ENCODE measurements around the gene SLC30A7.

Gene SLC30A7

GRCh38 chr1:100968621-100969020, 72.7 kb downstream of the SLC30A7 start:
- no peaks in the 10 kb centered on the region for H3K27me3 ChIP-seq (ENCODE audit: insufficient read depth, poor library complexity, severe bottlenecking)
- no peak overlapping the region for H3K4me3 ChIP-seq (replicated peaks; ENCODE audit: insufficient read depth, low read length)
- no peak for DNase-seq (ENCODE audit: low read depth in 1 of 2, low spot score in 1 of 2)
- TF ChIP-seq REST (IDR thresholded peaks at IDR 0.05; ENCODE audit: insufficient replicate concordance, low read depth), result no peak
- no peak for TF ChIP-seq CTCF (IDR thresholded peaks at IDR 0.05; ENCODE audit: insufficient read depth, low read length)
- TF ChIP-seq POLR2AphosphoS5 (IDR thresholded peaks at IDR 0.05; ENCODE audit: low read depth), result no peak
- TF ChIP-seq SPI1 (IDR thresholded peaks at IDR 0.05; ENCODE audit: borderline replicate concordance, low read depth), result no peak
- no peak for TF ChIP-seq GABPA (IDR thresholded peaks at IDR 0.05; ENCODE audit: low read depth)
- no peak overlapping the region for H3K27ac ChIP-seq (replicated peaks)

- Histone ChIP-seq H3K27ac (replicated peaks) (no peak overlapping the region), H3K4me3 (replicated peaks; ENCODE audit: insufficient read depth, low read length) (no peak overlapping the region), H3K27me3 (ENCODE audit: insufficient read depth, poor library complexity, severe bottlenecking) (no peaks in the 10 kb centered on the region)
- DNase-seq (ENCODE audit: low read depth in 1 of 2, low spot score in 1 of 2), result no peak
- no peak for TF ChIP-seq CTCF (IDR thresholded peaks at IDR 0.05; ENCODE audit: insufficient read depth, low read length)
- no peak for TF ChIP-seq REST (IDR thresholded peaks at IDR 0.05; ENCODE audit: insufficient replicate concordance, low read depth)
- no peak for TF ChIP-seq SPI1 (IDR thresholded peaks at IDR 0.05; ENCODE audit: borderline replicate concordance, low read depth)
- TF ChIP-seq POLR2AphosphoS5 (IDR thresholded peaks at IDR 0.05; ENCODE audit: low read depth), result no peak
- no peak for TF ChIP-seq GABPA (IDR thresholded peaks at IDR 0.05; ENCODE audit: low read depth)
These were observed 73.4 kb downstream of the SLC30A7 start for GRCh38 chr1:100969327-100969726.

GRCh38 chr1:100971021-100971420, 75.1 kb downstream of the SLC30A7 start:
- no peak for DNase-seq (ENCODE audit: low read depth in 1 of 2, low spot score in 1 of 2)
- TF ChIP-seq CTCF (IDR thresholded peaks at IDR 0.05; ENCODE audit: insufficient read depth, low read length) (no peak), POLR2AphosphoS5 (IDR thresholded peaks at IDR 0.05; ENCODE audit: low read depth) (no peak), REST (IDR thresholded peaks at IDR 0.05; ENCODE audit: insufficient replicate concordance, low read depth) (no peak), GABPA (IDR thresholded peaks at IDR 0.05; ENCODE audit: low read depth) (no peak), SPI1 (IDR thresholded peaks at IDR 0.05; ENCODE audit: borderline replicate concordance, low read depth) (no peak)
- no peak overlapping the region for H3K27ac ChIP-seq (replicated peaks)

More at GRCh38 chr1:100971021-100971420, 75.1 kb downstream of the SLC30A7 start:
- Histone ChIP-seq H3K4me3 (replicated peaks; ENCODE audit: insufficient read depth, low read length) (no peak overlapping the region), H3K27me3 (ENCODE audit: insufficient read depth, poor library complexity, severe bottlenecking) (no peaks in the 10 kb centered on the region)
